Erythroblast (primary cell): ENCODE results near the gene RGS17.

Source experiments
- GATA1 ChIP-seq: IDR thresholded peaks from 2 replicates; pipeline ENCODE4 v1.6.1; 2011; ENCODE audit warnings: low read depth, mild to moderate bottlenecking, control low read depth, low read length, moderate library complexity
- POLR2A ChIP-seq: IDR thresholded peaks from 2 replicates; pipeline ENCODE4 v1.6.1; 2011; ENCODE audit warnings: mild to moderate bottlenecking, low read length

DNA sequence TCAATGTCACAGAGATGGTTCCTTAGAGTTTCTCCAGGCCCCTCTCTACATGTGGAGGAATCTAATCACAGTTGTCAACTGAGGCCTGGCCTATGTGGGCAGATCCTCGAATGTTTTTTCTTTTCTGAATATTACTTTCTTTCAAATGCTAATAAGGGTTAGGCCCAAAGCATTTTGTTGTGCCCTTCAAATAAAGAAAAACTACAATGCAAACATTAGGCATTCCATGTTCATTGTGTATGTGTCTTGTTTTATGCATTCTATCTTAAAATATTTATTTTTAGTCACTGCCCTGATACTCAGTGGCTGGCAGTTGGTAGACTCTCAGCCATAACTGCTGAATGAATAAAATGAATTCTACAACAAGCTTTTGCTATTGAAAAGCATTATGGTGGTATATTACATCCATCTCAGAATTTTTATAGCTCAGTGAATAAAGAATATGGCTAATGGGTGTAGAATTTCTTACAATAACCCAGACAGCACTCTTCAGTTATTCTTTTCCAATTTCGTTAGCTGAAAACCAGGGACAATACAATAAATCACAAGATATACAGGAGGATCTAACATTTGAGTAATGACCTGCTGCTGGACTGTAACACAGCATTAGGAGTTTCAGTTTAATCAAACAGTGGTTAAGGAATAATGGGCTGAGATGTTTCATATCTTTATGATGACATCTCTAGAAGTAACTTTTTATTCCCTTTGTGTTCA is 28.3 kb downstream of the RGS17 start:
- TF ChIP-seq GATA1 (no peak), POLR2A (no peak)
